GM12878 (cell line): ENCODE data around the gene C17orf113. TPM values are rescaled to one million over a fixed set of nuclear protein-coding genes. Genes with fewer than 3 reads are reported as not detected.

Experiments
- BRCA1 ChIP-seq: IDR thresholded peaks from 2 replicates; pipeline ENCODE4 v1.6.1; 2011; ENCODE audit warnings: low read depth, low read length, improper control_type of control experiment
- EZH2 ChIP-seq: IDR thresholded peaks from 2 replicates; pipeline ENCODE4 v1.6.1; 2012; ENCODE audit warnings: low read depth, mild to moderate bottlenecking, control low read depth, inconsistent platforms, low read length, borderline replicate concordance; ENCODE audit not compliant: control insufficient read depth
- IRF4 ChIP-seq: IDR thresholded peaks from 2 replicates; pipeline ENCODE4 v1.6.1; 2011; ENCODE audit warnings: low read depth, low read length
- NR2C2 ChIP-seq: IDR thresholded peaks from 2 replicates; pipeline ENCODE4 v1.6.1; 2011; ENCODE audit warnings: borderline replicate concordance, low read depth; ENCODE audit not compliant: control insufficient read depth, insufficient read length
- RELB ChIP-seq: fragments of 450-650 bp; IDR thresholded peaks from 2 replicates; pipeline ENCODE4 v1.6.1; 2017; ENCODE audit warnings: low read depth, mild to moderate bottlenecking, moderate library complexity
- WRNIP1 ChIP-seq: IDR thresholded peaks from 2 replicates; pipeline ENCODE4 v1.6.1; 2011; ENCODE audit warnings: low read depth, low read length, improper control_type of control experiment, borderline replicate concordance
- polyA plus RNA-seq, 11 experiments: library from polyadenylated mRNA; depleted of rRNA in 4 of 11; unstranded in 6 of 11; stranded (reverse) in 5 of 11; fragments of >200 nt; fragmentation: Nextera tagmentation in 4 of 11; fragmentation: Illumina TruSeq in 1 of 11; extraction: Ambion mirVana in 4 of 11; extraction: Trizol in 1 of 11; gene quantifications; 1 replicate in 1 of 11; 2 replicates in 10 of 11; pipeline versions ENCODE4 v1.2.1 to v1.2.3, GENCODE V29; 2011 to 2016; ENCODE audit warnings: inconsistent platforms in 2 of 11, missing spikeins in 2 of 11, low read depth in 1 of 11
- total RNA-seq, 4 experiments: library from RNA; depleted of rRNA in 3 of 4; stranded (reverse); fragments of >200 nt in 3 of 4; fragmentation: Illumina TruSeq in 1 of 4; extraction: Trizol in 1 of 4; gene quantifications; 2 replicates each; pipeline versions ENCODE4 v1.2.1 to v1.2.3, GENCODE V29; 2013 to 2021

Gene C17orf113
- total and polyA plus RNA-seq, 10 of the 15 experiments (the other 5 are each of a cell fraction or from before 2014, with no cell fraction given), result 0.03 to 0.17 (median 0.08) TPM; not detected in 3

- TF ChIP-seq BRCA1, result no peak
- TF ChIP-seq WRNIP1, result no peak
- no peak for TF ChIP-seq RELB
- no peak for TF ChIP-seq IRF4
- no peak for TF ChIP-seq NR2C2
- no peak for TF ChIP-seq EZH2
Measured at GRCh38 chr17:41988418-41988817, 62.0 kb downstream of the C17orf113 start (continued).

Other genes with a start within 250 kb of the C17orf113 start
Only the 7 nearest of the 20 such genes appear.
- 35.6 and 39.5 TPM in 2 replicates for gene CNP, start 83.8 kb downstream of the C17orf113 start, total RNA-seq (2014; rRNA removed)
- gene CNP, start 83.8 kb downstream of the C17orf113 start, total RNA-seq (2014; rRNA removed; fragmentation: Illumina TruSeq; extraction: Trizol), result 22.5 and 22.9 TPM in 2 replicates
- gene CNP, start 83.8 kb downstream of the C17orf113 start, total RNA-seq (2021), result 50.9 and 52.2 TPM in 2 replicates
- gene CNP, start 83.8 kb downstream of the C17orf113 start, polyA plus RNA-seq (2011; rRNA removed), result 14.4 and 24.6 TPM in 2 replicates
- 16.9 and 26.3 TPM in 2 replicates for gene CNP, start 83.8 kb downstream of the C17orf113 start, polyA plus RNA-seq (2014; fragmentation: Illumina TruSeq; extraction: Trizol)
- 1 to 10 TPM; 1.8 to 4.4 TPM for gene CNP, start 83.8 kb downstream of the C17orf113 start, polyA plus RNA-seq (2014; fragmentation: Nextera tagmentation; extraction: Ambion mirVana)
- 36.5 and 40.4 TPM in 2 replicates for gene CNP, start 83.8 kb downstream of the C17orf113 start, polyA plus RNA-seq (2014; rRNA removed)
- gene CNP, start 83.8 kb downstream of the C17orf113 start, polyA plus RNA-seq (2016; fragmentation: Nextera tagmentation; extraction: Ambion mirVana), result 10 to 100 TPM; 59.8 to 60.7 TPM
- 70.2 and 70.4 TPM in 2 replicates for gene DNAJC7, start 33.2 kb downstream of the C17orf113 start, total RNA-seq (2014; rRNA removed)
- 156 and 173 TPM in 2 replicates for gene DNAJC7, start 33.2 kb downstream of the C17orf113 start, total RNA-seq (2014; rRNA removed; fragmentation: Illumina TruSeq; extraction: Trizol)
- 104 and 113 TPM in 2 replicates for gene DNAJC7, start 33.2 kb downstream of the C17orf113 start, total RNA-seq (2021)
- 60.1 and 72.4 TPM in 2 replicates for gene DNAJC7, start 33.2 kb downstream of the C17orf113 start, polyA plus RNA-seq (2011; rRNA removed)
- 164 and 196 TPM in 2 replicates for gene DNAJC7, start 33.2 kb downstream of the C17orf113 start, polyA plus RNA-seq (2014; fragmentation: Illumina TruSeq; extraction: Trizol)
- gene DNAJC7, start 33.2 kb downstream of the C17orf113 start, polyA plus RNA-seq (2014; fragmentation: Nextera tagmentation; extraction: Ambion mirVana), result 10 to 100 TPM; 61.2 to 70.3 TPM
- gene DNAJC7, start 33.2 kb downstream of the C17orf113 start, polyA plus RNA-seq (2014; rRNA removed), result 89.6 and 91.8 TPM in 2 replicates
- 100 to 1,000 TPM in 1 of 2 experiments, 10 to 100 TPM in 1; 97.9 to 103 TPM for gene DNAJC7, start 33.2 kb downstream of the C17orf113 start, polyA plus RNA-seq (2016; fragmentation: Nextera tagmentation; extraction: Ambion mirVana)
- 36.8 and 39.3 TPM in 2 replicates for gene NKIRAS2, start 30.5 kb downstream of the C17orf113 start, total RNA-seq (2014; rRNA removed)
- 16.3 and 16.9 TPM in 2 replicates for gene NKIRAS2, start 30.5 kb downstream of the C17orf113 start, total RNA-seq (2014; rRNA removed; fragmentation: Illumina TruSeq; extraction: Trizol)
- 22.9 and 25.8 TPM in 2 replicates for gene NKIRAS2, start 30.5 kb downstream of the C17orf113 start, total RNA-seq (2021)
- gene NKIRAS2, start 30.5 kb downstream of the C17orf113 start, polyA plus RNA-seq (2011; rRNA removed), result 11.9 and 20.3 TPM in 2 replicates
- gene NKIRAS2, start 30.5 kb downstream of the C17orf113 start, polyA plus RNA-seq (2014; fragmentation: Illumina TruSeq; extraction: Trizol), result 24.4 and 33.6 TPM in 2 replicates
- 1 to 10 TPM; 6.4 to 6.9 TPM for gene NKIRAS2, start 30.5 kb downstream of the C17orf113 start, polyA plus RNA-seq (2014; fragmentation: Nextera tagmentation; extraction: Ambion mirVana)
- gene NKIRAS2, start 30.5 kb downstream of the C17orf113 start, polyA plus RNA-seq (2014; rRNA removed), result 39.4 and 49.7 TPM in 2 replicates
- gene NKIRAS2, start 30.5 kb downstream of the C17orf113 start, polyA plus RNA-seq (2016; fragmentation: Nextera tagmentation; extraction: Ambion mirVana), result 10 to 100 TPM; 28.6 to 32.2 TPM
- not detected in 2 replicates for gene ZNF385C, start 47.9 kb upstream of the C17orf113 start, total RNA-seq (2014; rRNA removed)
- gene ZNF385C, start 47.9 kb upstream of the C17orf113 start, total RNA-seq (2014; rRNA removed; fragmentation: Illumina TruSeq; extraction: Trizol), result 0.09 TPM in 1 of 2 replicates, not detected in the other
- gene ZNF385C, start 47.9 kb upstream of the C17orf113 start, total RNA-seq (2021), result not detected in 2 replicates
- 0.07 and 0.09 TPM in 2 replicates for gene ZNF385C, start 47.9 kb upstream of the C17orf113 start, polyA plus RNA-seq (2011; rRNA removed)
- gene ZNF385C, start 47.9 kb upstream of the C17orf113 start, polyA plus RNA-seq (2014; fragmentation: Illumina TruSeq; extraction: Trizol), result 0.07 and 0.11 TPM in 2 replicates
- not detected for gene ZNF385C, start 47.9 kb upstream of the C17orf113 start, polyA plus RNA-seq (2014; fragmentation: Nextera tagmentation; extraction: Ambion mirVana)
- 0.04 and 0.20 TPM in 2 replicates for gene ZNF385C, start 47.9 kb upstream of the C17orf113 start, polyA plus RNA-seq (2014; rRNA removed)
- gene ZNF385C, start 47.9 kb upstream of the C17orf113 start, polyA plus RNA-seq (2016; fragmentation: Nextera tagmentation; extraction: Ambion mirVana), result under 1 TPM; 0.06 to 0.11 TPM
- gene DHX58, start 62.1 kb upstream of the C17orf113 start, total RNA-seq (2014; rRNA removed), result 24.5 and 26.4 TPM in 2 replicates
- 16.2 and 18.6 TPM in 2 replicates for gene DHX58, start 62.1 kb upstream of the C17orf113 start, total RNA-seq (2014; rRNA removed; fragmentation: Illumina TruSeq; extraction: Trizol)
- 26.1 and 29.9 TPM in 2 replicates for gene DHX58, start 62.1 kb upstream of the C17orf113 start, total RNA-seq (2021)
- gene DHX58, start 62.1 kb upstream of the C17orf113 start, polyA plus RNA-seq (2011; rRNA removed), result 50.8 and 69.8 TPM in 2 replicates
- gene DHX58, start 62.1 kb upstream of the C17orf113 start, polyA plus RNA-seq (2014; fragmentation: Illumina TruSeq; extraction: Trizol), result 6.8 and 16.5 TPM in 2 replicates
- gene DHX58, start 62.1 kb upstream of the C17orf113 start, polyA plus RNA-seq (2014; fragmentation: Nextera tagmentation; extraction: Ambion mirVana), result 1 to 10 TPM; 3.5 to 3.7 TPM
- 31.1 and 33.1 TPM in 2 replicates for gene DHX58, start 62.1 kb upstream of the C17orf113 start, polyA plus RNA-seq (2014; rRNA removed)
- gene DHX58, start 62.1 kb upstream of the C17orf113 start, polyA plus RNA-seq (2016; fragmentation: Nextera tagmentation; extraction: Ambion mirVana), result 10 to 100 TPM in 1 of 2 experiments, 1 to 10 TPM in 1; 8.4 to 11.2 TPM
- gene KAT2A, start 70.8 kb upstream of the C17orf113 start, total RNA-seq (2014; rRNA removed), result 12.6 and 16.3 TPM in 2 replicates
- 12.3 and 12.9 TPM in 2 replicates for gene KAT2A, start 70.8 kb upstream of the C17orf113 start, total RNA-seq (2014; rRNA removed; fragmentation: Illumina TruSeq; extraction: Trizol)
- 31.9 and 33.3 TPM in 2 replicates for gene KAT2A, start 70.8 kb upstream of the C17orf113 start, total RNA-seq (2021)
- 25.8 and 46.1 TPM in 2 replicates for gene KAT2A, start 70.8 kb upstream of the C17orf113 start, polyA plus RNA-seq (2011; rRNA removed)
- 17.1 and 25.7 TPM in 2 replicates for gene KAT2A, start 70.8 kb upstream of the C17orf113 start, polyA plus RNA-seq (2014; fragmentation: Illumina TruSeq; extraction: Trizol)
- 1 to 10 TPM in 1 of 2 experiments, under 1 TPM in 1; 0.85 to 3.0 TPM for gene KAT2A, start 70.8 kb upstream of the C17orf113 start, polyA plus RNA-seq (2014; fragmentation: Nextera tagmentation; extraction: Ambion mirVana)
- gene KAT2A, start 70.8 kb upstream of the C17orf113 start, polyA plus RNA-seq (2014; rRNA removed), result 47.5 and 52.3 TPM in 2 replicates
- 10 to 100 TPM; 11.0 to 12.6 TPM for gene KAT2A, start 70.8 kb upstream of the C17orf113 start, polyA plus RNA-seq (2016; fragmentation: Nextera tagmentation; extraction: Ambion mirVana)
- not detected in 2 replicates for gene HSPB9, start 72.2 kb upstream of the C17orf113 start, total RNA-seq (2014; rRNA removed)
- not detected in 2 replicates for gene HSPB9, start 72.2 kb upstream of the C17orf113 start, total RNA-seq (2014; rRNA removed; fragmentation: Illumina TruSeq; extraction: Trizol)
- gene HSPB9, start 72.2 kb upstream of the C17orf113 start, total RNA-seq (2021), result not detected in 2 replicates
- 0.04 and 0.07 TPM in 2 replicates for gene HSPB9, start 72.2 kb upstream of the C17orf113 start, polyA plus RNA-seq (2011; rRNA removed)
- not detected in 2 replicates for gene HSPB9, start 72.2 kb upstream of the C17orf113 start, polyA plus RNA-seq (2014; fragmentation: Illumina TruSeq; extraction: Trizol)
- not detected for gene HSPB9, start 72.2 kb upstream of the C17orf113 start, polyA plus RNA-seq (2014; fragmentation: Nextera tagmentation; extraction: Ambion mirVana)
- not detected in 2 replicates for gene HSPB9, start 72.2 kb upstream of the C17orf113 start, polyA plus RNA-seq (2014; rRNA removed)
- under 1 TPM; 0.11 to 0.40 TPM for gene HSPB9, start 72.2 kb upstream of the C17orf113 start, polyA plus RNA-seq (2016; fragmentation: Nextera tagmentation; extraction: Ambion mirVana)